ENCODE measurements around the gene BFSP1. TPM values are rescaled to one million over a fixed set of nuclear protein-coding genes. Genes with fewer than 3 reads are reported as not detected.

BFSP1 gene
- total RNA-seq, 2 donors from 2014 or later = 9.4 to 12.0 TPM

DNA sequence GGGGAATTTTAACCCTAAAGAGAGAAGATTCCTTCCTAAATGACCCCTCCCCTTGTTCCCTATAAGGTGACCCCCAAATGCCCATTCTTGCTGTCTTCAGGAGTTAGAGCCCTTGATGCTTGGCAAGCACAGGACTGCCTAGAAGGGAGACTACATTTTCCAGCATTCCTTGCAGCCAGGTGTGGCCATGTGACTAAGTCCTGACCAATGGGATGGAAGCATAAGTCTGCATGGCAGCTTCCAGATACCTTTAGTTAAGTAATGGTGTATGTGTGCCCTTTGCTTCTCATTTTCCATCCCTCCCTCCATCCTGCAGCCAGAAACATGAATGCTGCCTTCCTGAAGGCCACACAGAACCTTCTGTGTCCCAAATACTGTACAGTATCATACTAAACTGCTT is 5.5 kb downstream of the BFSP1 start:
- H3K9ac ChIP-seq (ENCODE audit: extremely low read depth, low read length, poor library complexity, severe bottlenecking) = no peak overlapping the region
- no peak overlapping the region for H3K4me3 ChIP-seq (ENCODE audit: low read length)
- DNase-seq = peak; percentile 81
- no peaks in the 10 kb centered on the region for H3K36me3 ChIP-seq (ENCODE audit: control insufficient read depth, insufficient read depth, low read length)
- no peak for TF ChIP-seq CTCF (conservative IDR thresholded peaks at IDR 0.05)
- Mint-ChIP-seq H3K4me3 (no peak overlapping the region), H3K36me3 (ENCODE audit: low read depth) (no peaks in the 10 kb centered on the region), H3K9me3 (no peaks in the 10 kb centered on the region), H3K4me1 (peaks cover 2% of the 10 kb centered on the region), H3K27ac (no peak overlapping the region), H3K27me3 (ENCODE audit: insufficient read depth) (peaks cover 11% of the 10 kb centered on the region)
- no peaks in the 10 kb centered on the region for H3K9me3 ChIP-seq (ENCODE audit: control insufficient read depth, low read length)
- H3K27ac ChIP-seq (ENCODE audit: low read depth, low read length) = no peak overlapping the region
- no peaks in the 10 kb centered on the region for H3K27me3 ChIP-seq (ENCODE audit: control insufficient read depth, insufficient read depth, low read length, poor library complexity, severe bottlenecking)
- H3K4me1 ChIP-seq (ENCODE audit: control insufficient read depth, insufficient read depth, low read length) = no peaks in the 10 kb centered on the region

GRCh38 chr20:17525132-17525531 is 6.0 kb downstream of the BFSP1 start:
- no peak overlapping the region for H3K27ac Mint-ChIP-seq
- H3K4me1 Mint-ChIP-seq = peaks cover 4% of the 10 kb centered on the region
- no peak overlapping the region for H3K27ac ChIP-seq (ENCODE audit: low read depth, low read length)
- no peak overlapping the region for H3K4me3 ChIP-seq (ENCODE audit: low read length)
- H3K27me3 Mint-ChIP-seq (ENCODE audit: insufficient read depth) = peaks cover 7% of the 10 kb centered on the region
- no peaks in the 10 kb centered on the region for H3K4me1 ChIP-seq (ENCODE audit: control insufficient read depth, insufficient read depth, low read length)
- no peaks in the 10 kb centered on the region for H3K36me3 ChIP-seq (ENCODE audit: control insufficient read depth, insufficient read depth, low read length)
- H3K27me3 ChIP-seq (ENCODE audit: control insufficient read depth, insufficient read depth, low read length, poor library complexity, severe bottlenecking) = no peaks in the 10 kb centered on the region
- H3K36me3 Mint-ChIP-seq (ENCODE audit: low read depth) = no peaks in the 10 kb centered on the region
- TF ChIP-seq CTCF (conservative IDR thresholded peaks at IDR 0.05) = no peak
- H3K4me3 Mint-ChIP-seq = no peak overlapping the region
- no peak for DNase-seq
- no peak overlapping the region for H3K9ac ChIP-seq (ENCODE audit: extremely low read depth, low read length, poor library complexity, severe bottlenecking)
- H3K9me3 ChIP-seq (ENCODE audit: control insufficient read depth, low read length) = no peaks in the 10 kb centered on the region
- no peaks in the 10 kb centered on the region for H3K9me3 Mint-ChIP-seq
- 80 to 100% methylated on average over 1 to 4 of the region's 5 CpGs for WGBS, 2 experiments (ENCODE audit: insufficient coverage in 1 of 2, insufficient read length in 1 of 2)

DNA sequence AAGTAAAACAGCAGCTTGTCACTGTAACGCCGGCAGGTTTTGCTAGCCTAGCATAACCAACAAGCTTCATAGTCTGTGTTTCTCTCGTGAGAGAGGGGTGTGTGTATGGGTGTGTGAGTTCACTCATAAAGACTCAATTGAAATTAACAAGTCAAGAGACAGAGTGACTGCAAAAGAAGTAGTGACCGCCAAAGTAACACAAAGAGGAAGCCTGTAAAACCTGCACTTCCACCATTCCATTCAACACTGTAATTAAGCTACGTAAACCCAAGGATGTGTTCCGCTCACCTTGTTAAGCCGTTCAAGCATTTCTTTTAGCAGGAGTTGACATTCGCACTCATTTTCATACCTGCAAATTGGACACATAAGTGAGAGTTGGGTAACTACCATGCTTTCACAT is 6.6 kb downstream of the BFSP1 start:
- Mint-ChIP-seq H3K4me1 (peaks cover 4% of the 10 kb centered on the region), H3K27ac (no peak overlapping the region), H3K36me3 (ENCODE audit: low read depth) (no peaks in the 10 kb centered on the region), H3K27me3 (ENCODE audit: insufficient read depth) (peaks cover 3% of the 10 kb centered on the region), H3K9me3 (no peaks in the 10 kb centered on the region), H3K4me3 (no peak overlapping the region)
- Histone ChIP-seq H3K4me3 (ENCODE audit: low read length) (no peak overlapping the region), H3K27me3 (ENCODE audit: control insufficient read depth, insufficient read depth, low read length, poor library complexity, severe bottlenecking) (no peaks in the 10 kb centered on the region), H3K4me1 (ENCODE audit: control insufficient read depth, insufficient read depth, low read length) (no peaks in the 10 kb centered on the region), H3K36me3 (ENCODE audit: control insufficient read depth, insufficient read depth, low read length) (no peaks in the 10 kb centered on the region), H3K9ac (ENCODE audit: extremely low read depth, low read length, poor library complexity, severe bottlenecking) (no peak overlapping the region), H3K27ac (ENCODE audit: low read depth, low read length) (no peak overlapping the region), H3K9me3 (ENCODE audit: control insufficient read depth, low read length) (no peaks in the 10 kb centered on the region)
- TF ChIP-seq CTCF (conservative IDR thresholded peaks at IDR 0.05) = no peak
- WGBS, 2 experiments (ENCODE audit: insufficient coverage in 1 of 2, insufficient read length in 1 of 2) = 91 to 96% methylated on average over 7 to 8 of the region's 8 CpGs
- DNase-seq = no peak

All from endodermal cell (in vitro differentiated cells).